ENCODE measurements around the gene C5.
"Not testable (repeated sequence)": the region's sequence is repeated elsewhere in the genome, so short reads cannot be mapped to it uniquely, and the experiment has no call there.

Gene C5

GRCh38 chr9:120977321-120977720, 72.8 kb downstream of the C5 start:
- no peak for DNase-seq

GRCh38 chr9:120974921-120975320, 75.2 kb downstream of the C5 start:
- DNase-seq: peak in 1 of 2 experiments; percentile 1

GRCh38 chr9:120974181-120974580, 75.9 kb downstream of the C5 start:
- no peak for DNase-seq

- DNase-seq: no peak
These were observed 78.1 kb downstream of the C5 start for GRCh38 chr9:120971938-120972337.

GRCh38 chr9:120971471-120971870, 78.6 kb downstream of the C5 start:
- DNase-seq: not testable (repeated sequence)

- no peak for DNase-seq
These were observed 79.8 kb downstream of the C5 start for GRCh38 chr9:120970244-120970643.

GRCh38 chr9:120966013-120966369, 84.1 kb downstream of the C5 start:
- no peak for DNase-seq

GRCh38 chr9:120965344-120966012, 84.6 kb downstream of the C5 start:
- DNase-seq: no peak

GRCh38 chr9:120961936-120962335, 88.1 kb downstream of the C5 start:
- no peak for DNase-seq

- no peak for DNase-seq
These were observed 90.1 kb downstream of the C5 start for GRCh38 chr9:120960001-120960400.

GRCh38 chr9:120956862-120957261, 93.2 kb downstream of the C5 start:
- DNase-seq: no peak

GRCh38 chr9:120951960-120952618, 98.0 kb downstream of the C5 start:
- DNase-seq: no peak

GRCh38 chr9:120950421-120951388, 99.4 kb downstream of the C5 start:
- no peak for DNase-seq

- DNase-seq: no peak
These were observed 100.8 kb downstream of the C5 start for GRCh38 chr9:120949290-120949689.

GRCh38 chr9:120948824-120949223, 101.3 kb downstream of the C5 start:
- no peak for DNase-seq

- DNase-seq: no peak
These were observed 102.9 kb downstream of the C5 start for GRCh38 chr9:120947222-120947621.

GRCh38 chr9:120946259-120946658, 103.8 kb downstream of the C5 start:
- DNase-seq: no peak

- no peak for DNase-seq
These were observed 105.1 kb downstream of the C5 start for GRCh38 chr9:120944948-120945347.

GRCh38 chr9:120944434-120944843, 105.6 kb downstream of the C5 start:
- no peak for DNase-seq

- DNase-seq: no peak
These were observed 107.7 kb downstream of the C5 start for GRCh38 chr9:120942186-120943001.

GRCh38 chr9:120941046-120941770, 108.9 kb downstream of the C5 start:
- no peak for DNase-seq

GRCh38 chr9:120940573-120940972, 109.5 kb downstream of the C5 start:
- DNase-seq: no peak

Data from stimulated activated CD4-positive, alpha-beta T cell treated with anti-CD3 and anti-CD28 coated beads, Interleukin-4, amount 100 ng/mL, for 4 hours (primary cell).